H1 (cell line): ENCODE data around the gene WDR5. TPM values are rescaled to one million over a fixed set of nuclear protein-coding genes. Genes with fewer than 3 reads are reported as not detected.

Source experiments
- CHD1 ChIP-seq: IDR thresholded peaks from 2 replicates; pipeline ENCODE4 v1.6.1; 2012; ENCODE audit warnings: low read depth, low read length, improper control_type of control experiment
- polyA plus RNA-seq, 7 experiments: library from polyadenylated mRNA; depleted of rRNA in 3 of 7; stranded (reverse) in 5 of 7; unstranded in 2 of 7; fragments of >200 nt in 5 of 7; fragments of 200-250 nt in 2 of 7; gene quantifications; 1 replicate in 5 of 7; 2 replicates in 1 of 7; 4 replicates in 1 of 7; pipeline versions ENCODE4 v1.2.1 to v1.2.3, GENCODE V29; 2011 to 2013; ENCODE audit warnings: missing spikeins in 2 of 7, mixed read lengths in 2 of 7
- total RNA-seq: library from RNA; stranded (reverse); fragmentation: NEBNext Ultra II Directional; extraction: Animal tissue kit (Norgen Biotek cat#: 25700); gene quantifications from 2 replicates; pipeline ENCODE4 v1.2.1, GENCODE V29; 2021

Gene WDR5
- total and polyA plus RNA-seq, 2 of the 8 experiments (the other 6 are each of a cell fraction or from before 2014, with no cell fraction given), result 38.4 to 68.1 TPM

- no peak for TF ChIP-seq CHD1
- TF ChIP-seq, all 59 proteins: peak for 0
Observed at GRCh38 chr9:134150557-134151214, 14.8 kb downstream of the WDR5 start (continued).
